Vagina (tissue), 2 donors: Measurements from ENCODE around the gene CCDC83. TPM values are rescaled to one million over a fixed set of nuclear protein-coding genes. Genes with fewer than 3 reads are reported as not detected.

Source experiments
- DNase-seq, 2 donors: peaks; one replicate each; pipeline ENCODE4 v3.0.0-alpha.2; 2017; ENCODE audit errors: extremely low spot score in 2 of 2
- H3K27ac ChIP-seq: fragments of 200-600 bp; sonication (generic); one replicate; pipeline ENCODE4 v1.5.1; 2019
- H3K27me3 ChIP-seq: fragments of 200-600 bp; sonication (generic); one replicate; pipeline ENCODE4 v1.5.1; 2019
- H3K36me3 ChIP-seq, 2 donors: fragments of 200-600 bp; sonication (generic); one replicate each; pipeline ENCODE4 v1.5.1; 2017 to 2019
- H3K4me1 ChIP-seq: fragments of 200-600 bp; sonication (generic); one replicate; pipeline ENCODE4 v1.5.1; 2019
- H3K4me3 ChIP-seq, 2 donors: fragments of 200-600 bp; sonication (generic); 1 replicate in 1 of 2; 2 replicates in 1 of 2; pipeline ENCODE4 v1.5.1; 2016 to 2019
- H3K9me3 ChIP-seq: fragments of 200-600 bp; sonication (generic); one replicate; pipeline ENCODE4 v1.5.1; 2019
- POLR2A ChIP-seq, 2 donors: fragments of 450-650 bp; IDR thresholded peaks; one replicate each; pipeline ENCODE4 v1.6.1; 2017; ENCODE audit warnings: antibody characterized with exemption in 2 of 2, mild to moderate bottlenecking in 2 of 2, moderate library complexity in 2 of 2
- POLR2AphosphoS5 ChIP-seq, 2 donors: sonication (generic); formaldehyde crosslinking; IDR thresholded peaks; one replicate each; pipeline ENCODE4 v1.9.0; 2017; ENCODE audit warnings: antibody characterized with exemption in 2 of 2, mild to moderate bottlenecking in 2 of 2, low read depth in 1 of 2; ENCODE audit not compliant: insufficient read depth in 1 of 2
- intact Hi-C: fragments of 100-400 bp; cut with DNase I; formaldehyde crosslinking; loops from one replicate; pipeline ENCODE4 v1.15.1; 2023
- total RNA-seq: library from RNA; depleted of rRNA; stranded (reverse); fragments of >200 nt; gene quantifications from one replicate; pipeline ENCODE4 v1.2.3, GENCODE V29; 2016
- TF ChIP-seq, protein P1 (sequence below), 3 experiments: fragments of 450-650 bp in 2 of 3; fragments of 200-600 bp in 1 of 3; sonication (generic) in 1 of 3; IDR thresholded peaks; one replicate each; pipeline ENCODE4 v1.5.1; 2017 to 2019; ENCODE audit warnings: antibody characterized with exemption in 3 of 3, mild to moderate bottlenecking in 2 of 3, moderate library complexity in 2 of 3

CCDC83 gene
- total RNA-seq, 1 donor from 2014 or later, result not detected

DNA sequence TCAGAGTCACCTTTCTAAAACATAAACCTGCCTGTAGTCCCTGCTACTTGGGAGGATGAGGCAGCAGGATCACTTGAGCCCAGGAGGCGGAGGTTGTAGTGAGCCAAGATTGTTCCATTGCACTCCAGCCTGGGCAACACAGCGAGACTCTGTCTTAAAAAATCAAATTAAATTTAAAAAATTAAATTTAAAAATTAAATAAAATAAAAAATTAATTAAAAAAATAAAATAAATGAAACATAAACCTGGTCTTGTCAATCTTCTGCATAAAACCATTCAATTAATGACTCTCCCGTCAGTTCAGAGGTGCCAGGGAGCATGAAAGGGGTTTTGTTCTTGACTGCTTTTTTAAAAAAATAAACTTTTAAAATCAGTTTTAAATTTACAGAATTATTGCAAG, 48.6 kb downstream of the CCDC83 start:
- no peak for TF ChIP-seq POLR2A (IDR thresholded peaks at IDR 0.05)
- TF ChIP-seq POLR2AphosphoS5 (IDR thresholded peaks at IDR 0.05; ENCODE audit: insufficient read depth in 1 of 2, low read depth in 1 of 2), result no peak
- TF ChIP-seq, protein P1, sequence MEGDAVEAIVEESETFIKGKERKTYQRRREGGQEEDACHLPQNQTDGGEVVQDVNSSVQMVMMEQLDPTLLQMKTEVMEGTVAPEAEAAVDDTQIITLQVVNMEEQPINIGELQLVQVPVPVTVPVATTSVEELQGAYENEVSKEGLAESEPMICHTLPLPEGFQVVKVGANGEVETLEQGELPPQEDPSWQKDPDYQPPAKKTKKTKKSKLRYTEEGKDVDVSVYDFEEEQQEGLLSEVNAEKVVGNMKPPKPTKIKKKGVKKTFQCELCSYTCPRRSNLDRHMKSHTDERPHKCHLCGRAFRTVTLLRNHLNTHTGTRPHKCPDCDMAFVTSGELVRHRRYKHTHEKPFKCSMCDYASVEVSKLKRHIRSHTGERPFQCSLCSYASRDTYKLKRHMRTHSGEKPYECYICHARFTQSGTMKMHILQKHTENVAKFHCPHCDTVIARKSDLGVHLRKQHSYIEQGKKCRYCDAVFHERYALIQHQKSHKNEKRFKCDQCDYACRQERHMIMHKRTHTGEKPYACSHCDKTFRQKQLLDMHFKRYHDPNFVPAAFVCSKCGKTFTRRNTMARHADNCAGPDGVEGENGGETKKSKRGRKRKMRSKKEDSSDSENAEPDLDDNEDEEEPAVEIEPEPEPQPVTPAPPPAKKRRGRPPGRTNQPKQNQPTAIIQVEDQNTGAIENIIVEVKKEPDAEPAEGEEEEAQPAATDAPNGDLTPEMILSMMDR (IDR thresholded peaks at IDR 0.05), result no peak
- DNase-seq, result no peak
- no peak overlapping the region for H3K4me3 ChIP-seq
- H3K36me3 ChIP-seq, result no peaks in the 10 kb centered on the region
- no peaks in the 10 kb centered on the region for H3K27me3 ChIP-seq
- no peak overlapping the region for H3K27ac ChIP-seq
- no peaks in the 10 kb centered on the region for H3K9me3 ChIP-seq
- intact Hi-C loops, result no loop called here
- no peaks in the 10 kb centered on the region for H3K4me1 ChIP-seq

DNA sequence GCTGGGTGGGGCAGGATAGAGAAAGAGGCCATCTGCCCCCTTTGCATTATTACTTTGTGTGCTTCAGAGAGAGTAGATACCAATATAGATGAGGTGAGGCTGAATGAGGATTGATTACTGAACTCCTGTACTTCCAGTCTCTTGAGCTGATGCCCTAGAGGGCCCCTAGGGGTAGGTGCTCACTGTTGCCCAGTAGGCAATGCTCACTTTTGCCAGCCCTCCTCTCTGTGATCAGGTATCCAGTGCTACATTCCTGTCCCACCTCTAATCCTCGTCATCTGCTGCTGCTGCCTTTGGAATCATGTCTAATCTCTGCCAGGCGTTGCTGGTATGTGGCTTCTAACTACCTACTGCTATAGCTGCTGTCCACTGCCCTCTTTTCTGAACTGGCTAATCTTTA, 57.2 kb downstream of the CCDC83 start:
- intact Hi-C loops, result no loop called here

DNA sequence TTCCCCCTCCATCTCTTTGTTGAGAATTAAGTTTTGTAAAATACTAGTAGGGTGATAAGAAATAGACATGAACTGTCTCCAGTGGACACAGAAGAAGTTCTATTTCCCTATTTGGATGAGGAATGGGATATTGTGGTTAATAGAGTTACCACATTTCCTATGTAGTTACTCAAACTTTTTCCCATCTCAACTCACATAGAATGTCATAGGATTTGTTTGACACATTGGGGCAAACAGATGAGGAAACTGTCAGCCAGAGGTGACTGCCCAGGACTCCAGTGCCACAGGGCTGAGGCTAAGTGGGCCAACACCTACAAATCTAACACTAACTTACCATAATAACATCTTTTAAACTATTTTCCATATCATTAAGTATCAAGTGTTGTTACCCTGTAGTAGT, 58.3 kb downstream of the CCDC83 start:
- Histone ChIP-seq H3K4me1 (no peaks in the 10 kb centered on the region), H3K27ac (no peak overlapping the region), H3K36me3 (no peaks in the 10 kb centered on the region), H3K27me3 (no peaks in the 10 kb centered on the region), H3K4me3 (no peak overlapping the region), H3K9me3 (no peaks in the 10 kb centered on the region)
- DNase-seq, result no peak
- TF ChIP-seq POLR2A (IDR thresholded peaks at IDR 0.05) (no peak), POLR2AphosphoS5 (IDR thresholded peaks at IDR 0.05; ENCODE audit: insufficient read depth in 1 of 2, low read depth in 1 of 2) (no peak)
- TF ChIP-seq, protein P1 (IDR thresholded peaks at IDR 0.05), result no peak
- intact Hi-C loops, result no loop called here

More for the DNA sequence above, 57.2 kb downstream of the CCDC83 start:
- no peaks in the 10 kb centered on the region for H3K36me3 ChIP-seq
- TF ChIP-seq POLR2A (IDR thresholded peaks at IDR 0.05) (no peak), POLR2AphosphoS5 (IDR thresholded peaks at IDR 0.05; ENCODE audit: insufficient read depth in 1 of 2, low read depth in 1 of 2) (no peak)
- TF ChIP-seq, protein P1 (IDR thresholded peaks at IDR 0.05), result no peak
- H3K4me3 ChIP-seq, result no peak overlapping the region
- no peaks in the 10 kb centered on the region for H3K4me1 ChIP-seq
- no peak overlapping the region for H3K27ac ChIP-seq
- H3K27me3 ChIP-seq, result no peaks in the 10 kb centered on the region
- no peak for DNase-seq
- no peaks in the 10 kb centered on the region for H3K9me3 ChIP-seq

DNA sequence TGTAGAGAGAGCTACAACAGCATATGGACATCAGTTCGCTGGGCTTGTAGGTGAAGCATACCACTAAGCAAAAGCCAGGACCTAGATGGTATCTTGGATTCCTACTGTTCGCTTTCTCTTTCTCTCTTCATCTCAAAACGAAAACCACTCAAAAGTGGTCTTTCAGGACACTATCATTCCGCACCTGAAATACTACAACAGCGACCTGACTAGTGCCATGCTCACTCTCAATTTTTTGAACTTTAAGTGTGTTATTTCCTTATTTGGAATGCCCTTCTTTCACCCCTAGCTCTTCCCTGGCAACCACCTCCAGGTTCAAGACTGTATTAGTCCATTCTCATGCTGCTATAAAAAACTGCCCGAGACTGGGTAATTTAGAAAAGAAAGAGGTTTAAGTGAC, 59.2 kb downstream of the CCDC83 start:
- intact Hi-C loops, result no loop called here
- no peaks in the 10 kb centered on the region for H3K36me3 ChIP-seq
- no peak overlapping the region for H3K27ac ChIP-seq
- no peak for DNase-seq
- H3K4me1 ChIP-seq, result no peaks in the 10 kb centered on the region
- H3K9me3 ChIP-seq, result no peaks in the 10 kb centered on the region
- no peaks in the 10 kb centered on the region for H3K27me3 ChIP-seq
- TF ChIP-seq POLR2AphosphoS5 (IDR thresholded peaks at IDR 0.05; ENCODE audit: insufficient read depth in 1 of 2, low read depth in 1 of 2) (no peak), POLR2A (IDR thresholded peaks at IDR 0.05) (no peak)
- TF ChIP-seq, protein P1 (IDR thresholded peaks at IDR 0.05), result no peak
- no peak overlapping the region for H3K4me3 ChIP-seq

DNA sequence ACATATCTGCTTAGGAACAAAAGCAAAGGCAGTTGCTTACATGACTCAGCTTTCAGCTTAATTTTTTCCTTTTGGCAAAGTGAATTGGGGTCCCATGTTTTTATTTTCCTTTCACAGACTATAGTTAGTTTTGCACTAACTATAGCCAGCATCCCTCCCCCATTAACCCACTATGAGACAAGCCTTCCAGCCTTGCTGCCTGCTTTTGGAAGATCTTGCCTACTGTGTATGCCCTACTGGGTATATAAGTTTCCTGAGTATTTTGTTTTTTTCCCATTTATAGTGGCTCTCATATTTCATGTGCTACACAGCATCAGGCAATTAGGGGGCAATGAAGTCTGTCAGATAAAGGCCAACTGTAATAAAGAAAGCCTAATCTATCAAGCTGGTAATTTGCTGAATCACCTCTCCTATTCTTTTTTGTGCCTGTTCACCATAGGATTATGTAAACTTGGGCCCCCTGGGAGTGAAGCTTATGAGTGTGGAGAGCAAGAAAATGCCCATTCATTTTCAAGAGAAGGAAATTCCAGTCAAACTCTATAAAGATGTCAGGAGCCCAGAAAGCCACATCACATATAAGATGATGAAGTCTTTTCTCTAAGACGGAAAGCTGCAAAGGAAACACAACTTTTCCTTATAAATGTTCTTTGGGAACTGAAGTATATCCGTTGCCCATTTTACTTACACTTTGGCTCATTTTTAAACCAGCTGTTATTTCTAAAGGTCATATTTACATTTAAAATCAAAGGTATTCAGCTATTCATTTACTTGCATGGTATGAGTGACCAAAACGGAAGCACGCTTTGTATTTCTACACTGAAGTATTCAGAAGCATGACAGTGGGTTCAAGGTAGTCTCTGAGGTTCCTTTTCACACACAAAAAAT, 64.0 kb downstream of the CCDC83 start:
- Histone ChIP-seq H3K36me3 (no peaks in the 10 kb centered on the region), H3K4me3 (no peak overlapping the region), H3K27me3 (no peaks in the 10 kb centered on the region), H3K27ac (no peak overlapping the region), H3K9me3 (no peaks in the 10 kb centered on the region), H3K4me1 (no peaks in the 10 kb centered on the region)
- DNase-seq, result no peak
- TF ChIP-seq, protein P1 (IDR thresholded peaks at IDR 0.05), result no peak
- no peak for TF ChIP-seq POLR2A (IDR thresholded peaks at IDR 0.05)
- TF ChIP-seq POLR2AphosphoS5 (IDR thresholded peaks at IDR 0.05; ENCODE audit: insufficient read depth in 1 of 2, low read depth in 1 of 2), result no peak
- intact Hi-C loops, result no loop called here
